GM12873 (cell line): ENCODE measurements around the gene PLPPR5.

ENCODE experiments used
- TF ChIP-seq, protein P1 (sequence below): IDR thresholded peaks from 2 replicates; pipeline ENCODE4 v1.5.1; 2012; ENCODE audit warnings: low read depth, mild to moderate bottlenecking, moderate library complexity, low read length, control low read depth; ENCODE audit not compliant: insufficient read depth; ENCODE audit errors: missing control alignments

PLPPR5 gene

GRCh38 chr1:99004861-99005442 lies at the start of gene PLPPR5:
PLPPR5 (minus strand) TSS chr1:99004861; CDS start chr1:99004671, 190 bp downstream.
- TF ChIP-seq, protein P1, sequence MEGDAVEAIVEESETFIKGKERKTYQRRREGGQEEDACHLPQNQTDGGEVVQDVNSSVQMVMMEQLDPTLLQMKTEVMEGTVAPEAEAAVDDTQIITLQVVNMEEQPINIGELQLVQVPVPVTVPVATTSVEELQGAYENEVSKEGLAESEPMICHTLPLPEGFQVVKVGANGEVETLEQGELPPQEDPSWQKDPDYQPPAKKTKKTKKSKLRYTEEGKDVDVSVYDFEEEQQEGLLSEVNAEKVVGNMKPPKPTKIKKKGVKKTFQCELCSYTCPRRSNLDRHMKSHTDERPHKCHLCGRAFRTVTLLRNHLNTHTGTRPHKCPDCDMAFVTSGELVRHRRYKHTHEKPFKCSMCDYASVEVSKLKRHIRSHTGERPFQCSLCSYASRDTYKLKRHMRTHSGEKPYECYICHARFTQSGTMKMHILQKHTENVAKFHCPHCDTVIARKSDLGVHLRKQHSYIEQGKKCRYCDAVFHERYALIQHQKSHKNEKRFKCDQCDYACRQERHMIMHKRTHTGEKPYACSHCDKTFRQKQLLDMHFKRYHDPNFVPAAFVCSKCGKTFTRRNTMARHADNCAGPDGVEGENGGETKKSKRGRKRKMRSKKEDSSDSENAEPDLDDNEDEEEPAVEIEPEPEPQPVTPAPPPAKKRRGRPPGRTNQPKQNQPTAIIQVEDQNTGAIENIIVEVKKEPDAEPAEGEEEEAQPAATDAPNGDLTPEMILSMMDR: no peak

DNA sequence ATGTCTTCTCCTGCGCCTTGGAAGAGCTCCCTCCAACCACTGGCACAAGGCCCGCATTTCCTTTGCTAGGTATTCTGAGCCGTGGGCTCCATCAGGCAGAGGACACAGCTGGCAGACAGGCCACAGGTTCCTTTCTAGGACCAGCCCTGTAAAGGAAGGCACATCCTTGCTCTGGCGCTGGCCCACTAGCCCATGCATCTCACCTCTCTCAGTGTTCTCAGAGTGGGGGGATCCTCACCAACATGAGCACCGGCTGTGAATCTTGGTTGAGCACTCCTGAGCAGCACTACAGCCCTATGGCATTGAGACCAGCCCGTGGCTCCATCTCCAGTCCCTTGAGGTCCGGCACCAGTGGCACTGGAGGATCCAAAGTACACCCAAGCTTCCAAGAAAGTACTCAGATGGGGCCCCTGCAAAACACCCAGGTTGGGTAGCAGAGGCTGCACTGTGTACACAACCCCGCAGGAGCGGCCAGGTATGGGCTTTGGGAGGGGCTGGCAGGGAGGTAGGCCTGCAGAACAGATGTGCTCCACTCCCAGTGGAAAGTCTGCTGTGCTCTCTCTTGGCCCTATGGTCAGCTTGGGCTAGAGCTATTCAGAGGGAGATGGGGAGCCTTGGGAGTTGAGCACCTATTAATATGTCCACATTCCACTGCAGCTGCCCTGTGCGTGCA lies 47.1 kb upstream of the PLPPR5 start:
- TF ChIP-seq, protein P1: no peak

DNA sequence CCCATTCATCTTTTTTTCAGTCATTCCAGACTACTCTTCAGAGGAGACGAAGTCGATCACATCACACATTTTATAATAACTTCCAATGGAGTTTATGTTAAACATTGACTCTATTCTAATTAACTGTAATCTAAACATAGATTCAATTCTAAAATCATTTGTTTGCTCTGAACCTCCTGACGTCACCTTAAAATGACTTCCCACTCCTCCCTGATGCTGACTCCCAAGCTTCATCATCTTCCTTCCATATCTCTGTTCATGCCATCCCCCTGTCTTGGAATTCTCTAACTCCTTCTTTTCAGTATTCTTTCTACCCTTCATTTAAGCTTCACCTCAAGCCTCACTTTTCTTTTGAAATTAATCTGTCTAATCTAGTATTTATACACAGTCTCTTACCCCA lies 45.1 kb upstream of the PLPPR5 start:
- TF ChIP-seq, protein P1: no peak

- TF ChIP-seq, protein P1: no peak
These were observed 13.7 kb upstream of the PLPPR5 start for GRCh38 chr1:99018313-99018712.

GRCh38 chr1:99017655-99018054 lies 13.0 kb upstream of the PLPPR5 start:
- TF ChIP-seq, protein P1: no peak

- TF ChIP-seq, protein P1: no peak
These were observed 6.0 kb upstream of the PLPPR5 start for GRCh38 chr1:99010679-99011078.

- TF ChIP-seq, protein P1: no peak
These were observed 2.7 kb upstream of the PLPPR5 start for GRCh38 chr1:99007366-99007765.
